Kidney (tissue), 14 donors: ENCODE results near the gene TARBP1. TPM values are rescaled to one million over a fixed set of nuclear protein-coding genes. Genes with fewer than 3 reads are reported as not detected.

Source experiments
- DNase-seq, 5 donors: peaks; one replicate each; pipeline ENCODE4 v3.0.0-alpha.2; 2013 to 2020
- FAIRE-seq: peaks from 2 replicates; lab custom pipeline; 2012; peaks lifted over from hg19 to GRCh38; lab: Jason Lieb, UNC
- H3K27ac ChIP-seq, 2 donors: one replicate each; pipeline ENCODE4 v1.7.0; 2013; ENCODE audit warnings: low read depth in 2 of 2, low read length in 2 of 2, inconsistent platforms in 1 of 2
- H3K27me3 ChIP-seq: one replicate; pipeline ENCODE4 v1.7.1; 2013; ENCODE audit warnings: low read length, inconsistent platforms; ENCODE audit not compliant: control insufficient read depth, insufficient read depth
- H3K36me3 ChIP-seq, 3 donors: one replicate each; pipeline versions ENCODE4 v1.7.0 to v1.7.1; 2013; ENCODE audit warnings: low read length in 3 of 3, control low read depth in 1 of 3, inconsistent platforms in 1 of 3; ENCODE audit not compliant: insufficient read depth in 3 of 3, control insufficient read depth in 2 of 3
- H3K4me1 ChIP-seq, 3 donors: one replicate each; pipeline versions ENCODE4 v1.7.0 to v1.7.1; 2013; ENCODE audit warnings: low read length in 3 of 3, inconsistent platforms in 1 of 3, low read depth in 1 of 3; ENCODE audit not compliant: control insufficient read depth in 2 of 3, insufficient read depth in 2 of 3
- H3K4me3 ChIP-seq, 3 donors: one replicate each; pipeline versions ENCODE4 v1.7.0 to v1.8.1; 2013; ENCODE audit warnings: low read length in 3 of 3, control low read depth in 1 of 3, inconsistent platforms in 1 of 3
- H3K9ac ChIP-seq, 3 donors: one replicate each; pipeline versions ENCODE4 v1.7.0 to v1.7.1; 2013; ENCODE audit warnings: low read length in 3 of 3, control low read depth in 1 of 3, inconsistent platforms in 1 of 3
- H3K9me3 ChIP-seq, 3 donors: one replicate each; pipeline versions ENCODE4 v1.7.0 to v1.7.1; 2013; ENCODE audit warnings: low read length in 3 of 3, control low read depth in 1 of 3, inconsistent platforms in 1 of 3; ENCODE audit not compliant: control insufficient read depth in 2 of 3, insufficient read depth in 1 of 3
- intact Hi-C: fragments of 100-400 bp; cut with DNase I; formaldehyde crosslinking; loops from one replicate; pipeline ENCODE4 v1.11.1; 2022
- polyA plus RNA-seq: library from polyadenylated mRNA; stranded (reverse); fragments of 350-450 nt; fragmentation: Illumina TruSeq; extraction: RNeasy Lipid Tissue Mini Kit (QIAGEN cat#74804); gene quantifications from one replicate; pipeline ENCODE4 v1.2.3, GENCODE V29; 2014; ENCODE audit warnings: low read depth, low replicate concordance; ENCODE audit not compliant: insufficient read depth
- total RNA-seq: library from RNA; stranded (reverse); fragmentation: NEBNext Ultra II Directional; extraction: Animal tissue kit (Norgen Biotek cat#: 25700); gene quantifications from one replicate; pipeline ENCODE4 v1.2.1, GENCODE V29; 2021
- TF ChIP-seq, protein P1 (sequence below): IDR thresholded peaks from 3 replicates; pipeline ENCODE4 v1.5.1; 2012; ENCODE audit warnings: mild to moderate bottlenecking, moderate library complexity, borderline replicate concordance; ENCODE audit not compliant: insufficient read depth; ENCODE audit errors: extremely low read depth
- donor health status: control.
- donor health status: control.
- donor health status: control.
- donor health status: control.
- donor health status: control.
- donor health status: DM: yes; HTN: yes; CAD: no.
- donor health status: Normal renal cell carcinoma (clear cell type).

Gene TARBP1
- total and polyA plus RNA-seq, 2 donors from 2014 or later, result 14.3 to 26.2 TPM

DNA sequence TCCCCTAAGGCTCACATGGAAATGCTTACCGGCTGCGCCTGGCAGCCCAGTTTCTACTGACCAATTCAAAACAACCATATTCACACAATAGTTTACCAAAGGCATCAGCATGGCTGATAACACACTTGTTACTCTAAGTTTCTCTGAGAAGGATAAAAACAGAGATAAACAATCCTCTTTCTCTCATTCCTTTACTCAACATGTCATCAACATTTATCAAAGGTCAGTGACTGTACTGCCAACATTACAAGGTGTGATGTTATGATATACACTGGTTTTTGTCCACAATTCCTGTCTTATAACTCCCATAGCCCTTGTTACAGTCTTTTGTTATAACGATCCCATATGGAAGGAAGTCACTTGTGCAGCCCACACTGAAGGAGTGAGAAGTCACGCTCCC lies 72.1 kb downstream of the TARBP1 start:
- intact Hi-C loops, result no loop called here
- no peak for FAIRE-seq
- TF ChIP-seq, protein P1, sequence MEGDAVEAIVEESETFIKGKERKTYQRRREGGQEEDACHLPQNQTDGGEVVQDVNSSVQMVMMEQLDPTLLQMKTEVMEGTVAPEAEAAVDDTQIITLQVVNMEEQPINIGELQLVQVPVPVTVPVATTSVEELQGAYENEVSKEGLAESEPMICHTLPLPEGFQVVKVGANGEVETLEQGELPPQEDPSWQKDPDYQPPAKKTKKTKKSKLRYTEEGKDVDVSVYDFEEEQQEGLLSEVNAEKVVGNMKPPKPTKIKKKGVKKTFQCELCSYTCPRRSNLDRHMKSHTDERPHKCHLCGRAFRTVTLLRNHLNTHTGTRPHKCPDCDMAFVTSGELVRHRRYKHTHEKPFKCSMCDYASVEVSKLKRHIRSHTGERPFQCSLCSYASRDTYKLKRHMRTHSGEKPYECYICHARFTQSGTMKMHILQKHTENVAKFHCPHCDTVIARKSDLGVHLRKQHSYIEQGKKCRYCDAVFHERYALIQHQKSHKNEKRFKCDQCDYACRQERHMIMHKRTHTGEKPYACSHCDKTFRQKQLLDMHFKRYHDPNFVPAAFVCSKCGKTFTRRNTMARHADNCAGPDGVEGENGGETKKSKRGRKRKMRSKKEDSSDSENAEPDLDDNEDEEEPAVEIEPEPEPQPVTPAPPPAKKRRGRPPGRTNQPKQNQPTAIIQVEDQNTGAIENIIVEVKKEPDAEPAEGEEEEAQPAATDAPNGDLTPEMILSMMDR, result no peak

DNA sequence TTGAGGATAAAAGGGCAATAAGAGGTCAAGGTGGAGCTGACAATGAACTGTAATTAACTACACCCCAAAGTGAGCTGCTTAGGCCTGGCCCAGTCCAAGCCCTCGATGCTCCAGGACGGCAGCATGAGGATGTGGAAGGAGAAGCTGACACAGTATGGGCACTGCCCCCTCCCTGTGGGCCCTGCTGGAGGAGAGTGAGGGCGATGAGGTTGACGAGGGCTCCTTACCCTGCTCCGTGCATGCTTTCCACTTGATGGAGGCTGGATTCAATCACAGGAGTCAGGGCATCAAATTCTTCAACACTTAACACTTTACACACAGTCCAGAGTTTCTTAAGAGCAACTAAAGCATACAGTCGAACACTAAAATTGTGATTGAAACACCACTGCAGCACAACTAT lies 73.3 kb downstream of the TARBP1 start:
- Histone ChIP-seq H3K4me1 (no peaks in the 10 kb centered on the region), H3K9ac (no peak overlapping the region), H3K4me3 (no peak overlapping the region), H3K36me3 (peaks cover 0 to 4% (median 0%) of the 10 kb centered on the region in 3 donors), H3K27ac (no peak overlapping the region), H3K27me3 (no peaks in the 10 kb centered on the region), H3K9me3 (no peaks in the 10 kb centered on the region)
- TF ChIP-seq, protein P1, result no peak
- intact Hi-C loops, result no loop called here
- DNase-seq (no peak), FAIRE-seq (no peak)

More for the DNA sequence above, 72.1 kb downstream of the TARBP1 start:
- Histone ChIP-seq H3K27me3 (no peaks in the 10 kb centered on the region), H3K36me3 (peaks cover 0 to 4% (median 0%) of the 10 kb centered on the region in 3 donors), H3K9me3 (no peaks in the 10 kb centered on the region), H3K27ac (no peak overlapping the region), H3K4me1 (no peaks in the 10 kb centered on the region), H3K9ac (no peak overlapping the region), H3K4me3 (no peak overlapping the region)
- no peak for DNase-seq

DNA sequence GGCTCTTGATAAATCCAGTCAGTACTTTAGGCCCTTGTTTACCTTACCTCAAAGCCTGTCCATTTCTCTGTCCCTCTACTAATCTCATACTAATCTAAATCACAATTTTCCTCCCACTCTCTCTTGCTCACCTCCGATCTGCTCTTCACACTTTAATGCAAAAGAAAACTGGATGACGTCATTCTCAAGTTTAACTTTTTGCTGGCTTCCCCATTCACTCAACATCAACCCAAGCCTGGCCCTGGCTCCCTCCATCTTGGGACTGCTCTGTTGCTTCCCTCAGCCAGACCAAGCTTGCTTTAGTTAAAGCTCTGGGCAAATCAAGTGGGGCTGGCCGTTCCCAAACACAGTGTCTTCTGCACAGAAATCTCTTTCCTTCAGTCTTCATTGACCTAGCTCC lies 76.0 kb downstream of the TARBP1 start:
- no peak for FAIRE-seq
- H3K4me1 ChIP-seq, result no peaks in the 10 kb centered on the region

More for the DNA sequence above, 76.0 kb downstream of the TARBP1 start:
- Histone ChIP-seq H3K9me3 (no peaks in the 10 kb centered on the region), H3K4me3 (no peak overlapping the region), H3K9ac (no peak overlapping the region), H3K27ac (no peak overlapping the region), H3K27me3 (no peaks in the 10 kb centered on the region), H3K36me3 (peaks cover 0 to 4% (median 0%) of the 10 kb centered on the region in 3 donors)
- DNase-seq, result no peak
- intact Hi-C loops, result no loop called here
- TF ChIP-seq, protein P1, result no peak
